Smooth muscle cell (in vitro differentiated cells): ENCODE results near the gene COL27A1. TPM values are rescaled to one million over a fixed set of nuclear protein-coding genes. Genes with fewer than 3 reads are reported as not detected.

ENCODE experiments used
- DNase-seq: peaks from one replicate; lab custom pipeline; 2025; ENCODE audit not compliant: unreplicated experiment; lab: John Stamatoyannopoulos, UW
- H2AFZ ChIP-seq: fragments of 200-600 bp; sonication (generic); 2 replicates; pipeline ENCODE4 v1.6.0; 2016; ENCODE audit warnings: antibody characterized with exemption, low read depth, mild to moderate bottlenecking
- H3F3A ChIP-seq: fragments of 200-600 bp; sonication (generic); 2 replicates; pipeline ENCODE4 v1.6.0; 2017; ENCODE audit warnings: antibody characterized with exemption, low read depth
- H3K27ac ChIP-seq: fragments of 200-600 bp; sonication (generic); 2 replicates; pipeline ENCODE4 v1.5.1; 2016; ENCODE audit warnings: low read depth, mild to moderate bottlenecking
- H3K27me3 ChIP-seq: fragments of 200-600 bp; sonication (generic); 2 replicates; pipeline ENCODE4 v1.6.1; 2016; ENCODE audit warnings: low read depth, mild to moderate bottlenecking
- H3K36me3 ChIP-seq: fragments of 200-600 bp; sonication (generic); 2 replicates; pipeline ENCODE4 v1.5.1; 2016; ENCODE audit warnings: low read depth
- H3K4me1 ChIP-seq: fragments of 200-600 bp; sonication (generic); 2 replicates; pipeline ENCODE4 v1.5.1; 2016; ENCODE audit warnings: low read depth
- H3K4me2 ChIP-seq: fragments of 200-600 bp; sonication (generic); 2 replicates; pipeline ENCODE4 v1.6.0; 2016; ENCODE audit warnings: mild to moderate bottlenecking
- H3K4me3 ChIP-seq: fragments of 200-600 bp; sonication (generic); 2 replicates; pipeline ENCODE4 v1.5.1; 2016; ENCODE audit warnings: mild to moderate bottlenecking
- H3K79me2 ChIP-seq: fragments of 200-600 bp; sonication (generic); 2 replicates; pipeline ENCODE4 v1.6.0; 2016; ENCODE audit warnings: low read depth, mild to moderate bottlenecking
- H3K9ac ChIP-seq: fragments of 200-600 bp; sonication (generic); 2 replicates; pipeline ENCODE4 v1.6.0; 2016; ENCODE audit warnings: low read depth
- H3K9me3 ChIP-seq: fragments of 200-600 bp; sonication (generic); replicated peaks from 2 replicates; pipeline ENCODE4 v1.5.1; 2016; ENCODE audit warnings: low read depth
- H4K20me1 ChIP-seq: fragments of 200-600 bp; sonication (generic); 2 replicates; pipeline ENCODE4 v1.6.0; 2016; ENCODE audit warnings: low read depth
- WGBS: methylation state at CpG from one replicate; pipeline ENCODE4 v1.1.7; 2016; ENCODE audit warnings: low lambda C conversion rate; 5-methylcytosine and 5-hydroxymethylcytosine counted together
- polyA plus RNA-seq: library from polyadenylated mRNA; unstranded; fragments of >200 nt; fragmentation: Nextera tagmentation; extraction: Ambion mirVana; gene quantifications from 2 replicates; pipeline ENCODE4 v1.2.1, GENCODE V29; 2016
- total RNA-seq: library from RNA; depleted of rRNA; stranded (reverse); fragments of >200 nt; gene quantifications from 2 replicates; pipeline ENCODE4 v1.2.3, GENCODE V29; 2014
- TF ChIP-seq, protein P1 (sequence below): fragments of 200-600 bp; sonication (generic); IDR thresholded peaks from 2 replicates; pipeline ENCODE4 v1.5.1; 2017; ENCODE audit warnings: borderline replicate concordance, mild to moderate bottlenecking, antibody characterized with exemption; ENCODE audit not compliant: insufficient read depth, poor library complexity, severe bottlenecking

COL27A1 gene
- total and polyA plus RNA-seq, 2 experiments from 2014 or later = 18.1 to 19.9 TPM

DNA sequence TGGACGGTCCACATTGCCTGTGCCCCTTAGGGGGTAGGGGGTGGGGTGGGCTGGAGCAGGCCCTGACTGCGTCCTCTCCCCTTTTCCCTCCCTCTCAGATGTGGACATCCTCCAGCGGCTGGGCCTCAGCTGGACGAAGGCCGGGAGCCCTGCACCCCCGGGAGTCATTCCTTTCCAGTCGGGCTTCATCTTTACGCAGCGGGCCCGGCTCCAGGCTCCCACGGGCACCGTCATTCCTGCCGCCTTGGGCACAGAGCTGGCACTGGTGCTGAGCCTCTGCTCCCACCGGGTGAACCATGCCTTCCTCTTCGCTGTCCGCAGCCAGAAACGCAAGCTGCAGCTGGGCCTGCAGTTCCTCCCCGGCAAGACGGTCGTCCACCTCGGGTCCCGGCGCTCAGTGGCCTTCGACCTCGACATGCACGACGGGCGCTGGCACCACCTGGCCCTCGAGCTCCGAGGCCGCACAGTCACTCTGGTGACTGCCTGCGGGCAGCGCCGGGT is 12.3 kb downstream of the COL27A1 start:
- Histone ChIP-seq H3K9me3 (no peaks in the 10 kb centered on the region), H3K27me3 (no peaks in the 10 kb centered on the region), H3K4me2 (no peak overlapping the region), H3F3A (peaks cover 7% of the 10 kb centered on the region), H2AFZ (no peak overlapping the region), H3K4me1 (peaks cover 13% of the 10 kb centered on the region), H3K79me2 (peaks cover 38% of the 10 kb centered on the region), H3K4me3 (no peak overlapping the region), H3K27ac (no peak overlapping the region), H3K36me3 (no peaks in the 10 kb centered on the region), H4K20me1 (peaks cover 59% of the 10 kb centered on the region), H3K9ac (no peak overlapping the region)
- 97% methylated on average over 34 of the region's 34 CpGs for WGBS
- DNase-seq = no peak
- TF ChIP-seq, protein P1, sequence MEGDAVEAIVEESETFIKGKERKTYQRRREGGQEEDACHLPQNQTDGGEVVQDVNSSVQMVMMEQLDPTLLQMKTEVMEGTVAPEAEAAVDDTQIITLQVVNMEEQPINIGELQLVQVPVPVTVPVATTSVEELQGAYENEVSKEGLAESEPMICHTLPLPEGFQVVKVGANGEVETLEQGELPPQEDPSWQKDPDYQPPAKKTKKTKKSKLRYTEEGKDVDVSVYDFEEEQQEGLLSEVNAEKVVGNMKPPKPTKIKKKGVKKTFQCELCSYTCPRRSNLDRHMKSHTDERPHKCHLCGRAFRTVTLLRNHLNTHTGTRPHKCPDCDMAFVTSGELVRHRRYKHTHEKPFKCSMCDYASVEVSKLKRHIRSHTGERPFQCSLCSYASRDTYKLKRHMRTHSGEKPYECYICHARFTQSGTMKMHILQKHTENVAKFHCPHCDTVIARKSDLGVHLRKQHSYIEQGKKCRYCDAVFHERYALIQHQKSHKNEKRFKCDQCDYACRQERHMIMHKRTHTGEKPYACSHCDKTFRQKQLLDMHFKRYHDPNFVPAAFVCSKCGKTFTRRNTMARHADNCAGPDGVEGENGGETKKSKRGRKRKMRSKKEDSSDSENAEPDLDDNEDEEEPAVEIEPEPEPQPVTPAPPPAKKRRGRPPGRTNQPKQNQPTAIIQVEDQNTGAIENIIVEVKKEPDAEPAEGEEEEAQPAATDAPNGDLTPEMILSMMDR = no peak

DNA sequence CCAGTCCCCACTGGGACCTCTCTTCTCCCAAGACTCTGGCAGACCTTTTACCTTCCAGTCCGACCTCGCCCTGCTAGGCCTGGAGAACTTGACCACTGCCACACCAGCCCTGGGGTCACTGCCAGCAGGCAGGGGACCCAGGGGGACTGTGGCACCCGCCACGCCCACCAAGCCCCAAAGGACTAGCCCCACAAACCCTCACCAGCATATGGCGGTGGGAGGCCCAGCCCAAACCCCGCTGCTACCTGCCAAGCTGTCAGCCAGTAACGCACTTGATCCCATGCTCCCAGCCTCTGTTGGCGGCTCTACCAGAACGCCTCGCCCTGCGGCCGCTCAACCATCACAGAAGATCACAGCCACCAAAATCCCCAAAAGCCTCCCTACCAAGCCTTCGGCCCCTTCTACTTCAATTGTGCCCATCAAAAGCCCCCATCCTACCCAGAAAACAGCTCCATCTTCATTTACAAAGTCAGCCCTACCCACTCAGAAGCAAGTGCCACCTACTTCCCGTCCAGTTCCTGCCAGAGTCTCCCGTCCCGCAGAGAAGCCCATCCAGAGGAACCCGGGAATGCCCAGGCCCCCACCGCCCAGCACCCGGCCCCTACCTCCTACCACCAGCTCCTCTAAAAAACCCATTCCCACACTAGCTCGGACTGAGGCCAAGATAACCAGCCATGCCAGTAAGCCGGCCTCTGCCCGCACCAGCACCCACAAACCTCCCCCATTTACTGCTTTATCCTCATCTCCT is 13.1 kb downstream of the COL27A1 start:
- Histone ChIP-seq H3K4me3 (no peak overlapping the region), H4K20me1 (peaks cover 58% of the 10 kb centered on the region), H3K9ac (no peak overlapping the region), H2AFZ (no peak overlapping the region), H3K79me2 (peaks cover 33% of the 10 kb centered on the region), H3F3A (peaks cover 10% of the 10 kb centered on the region), H3K27me3 (no peaks in the 10 kb centered on the region), H3K36me3 (no peaks in the 10 kb centered on the region), H3K9me3 (no peaks in the 10 kb centered on the region), H3K4me2 (no peak overlapping the region), H3K27ac (no peak overlapping the region), H3K4me1 (peaks cover 7% of the 10 kb centered on the region)
- no peak for DNase-seq
- 97% methylated on average over 20 of the region's 22 CpGs for WGBS
- TF ChIP-seq, protein P1 = no peak

DNA sequence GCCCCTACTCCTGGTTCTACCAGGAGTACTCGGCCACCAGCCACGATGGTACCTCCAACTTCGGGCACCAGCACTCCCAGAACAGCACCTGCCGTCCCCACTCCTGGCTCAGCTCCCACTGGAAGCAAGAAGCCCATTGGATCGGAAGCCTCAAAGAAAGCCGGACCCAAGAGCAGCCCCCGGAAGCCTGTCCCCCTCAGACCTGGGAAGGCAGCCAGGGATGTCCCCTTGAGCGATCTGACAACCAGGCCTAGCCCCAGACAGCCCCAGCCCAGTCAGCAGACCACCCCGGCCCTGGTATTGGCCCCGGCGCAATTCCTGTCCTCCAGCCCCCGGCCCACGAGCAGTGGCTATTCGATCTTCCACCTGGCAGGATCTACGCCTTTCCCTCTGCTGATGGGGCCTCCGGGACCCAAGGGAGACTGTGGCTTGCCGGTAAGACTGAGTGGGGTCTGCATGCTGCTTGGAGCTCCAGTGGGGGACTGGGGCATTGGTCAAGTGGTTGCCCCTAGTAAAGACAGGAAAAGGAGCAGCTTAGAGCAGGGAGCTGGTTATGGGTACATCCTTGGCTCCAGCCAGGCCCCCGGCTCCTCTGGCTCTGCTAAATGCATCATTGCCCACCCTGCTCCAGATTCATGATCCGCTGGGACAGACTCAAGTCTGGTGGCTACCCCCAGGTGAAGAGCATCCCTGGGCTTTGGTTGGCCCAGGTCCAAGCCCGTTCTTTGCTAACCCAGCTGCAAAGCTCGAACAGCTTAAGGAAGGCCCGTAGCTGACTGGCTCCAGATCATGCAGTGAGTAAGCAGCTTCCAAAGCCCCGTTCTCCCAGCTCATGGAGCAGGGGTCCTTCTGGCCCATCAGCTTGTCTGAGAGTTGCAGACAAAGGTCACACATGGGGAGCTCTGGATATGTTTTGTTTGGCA is 14.0 kb downstream of the COL27A1 start:
- Histone ChIP-seq H3K4me2 (no peak overlapping the region), H3F3A (peaks cover 12% of the 10 kb centered on the region), H3K4me1 (no peaks in the 10 kb centered on the region), H2AFZ (no peak overlapping the region), H3K9ac (no peak overlapping the region), H3K4me3 (no peak overlapping the region), H3K27ac (no peak overlapping the region), H3K79me2 (peaks cover 32% of the 10 kb centered on the region), H3K36me3 (no peaks in the 10 kb centered on the region), H3K27me3 (no peaks in the 10 kb centered on the region), H3K9me3 (no peaks in the 10 kb centered on the region), H4K20me1 (peaks cover 49% of the 10 kb centered on the region)
- TF ChIP-seq, protein P1 = no peak
- WGBS = 83% methylated on average over 23 of the region's 23 CpGs
- DNase-seq = no peak
